Melanocyte of skin (primary cell): ENCODE measurements around the gene DNAAF1. TPM values are rescaled to one million over a fixed set of nuclear protein-coding genes. Genes with fewer than 3 reads are reported as not detected.

Experiments used
- total RNA-seq, 2 donors: library from RNA; depleted of rRNA; stranded (reverse); fragments of >200 nt; gene quantifications; 2 replicates each; pipeline ENCODE4 v1.2.3, GENCODE V29; 2012

Gene DNAAF1
- total RNA-seq: under 1 TPM; 0.33 to 0.69 TPM

GRCh38 chr16:84144859-84145639 lies at the start of gene DNAAF1, which contains the start of gene HSDL1:
Gene DNAAF1 (plus strand): TSS chr16:84145308. CDS start chr16:84145441, 133 bp downstream.
Gene HSDL1 (minus strand): TSS chr16:84145177. CDS start chr16:84131321, 13,856 bp downstream.

GRCh38 chr16:84116720-84117493 lies 28.2 kb upstream of the DNAAF1 start, which contains the start of gene MBTPS1:
Gene MBTPS1 (minus strand): TSS chr16:84116942. CDS start chr16:84101783, 15,159 bp downstream.

GRCh38 chr16:84186685-84187437 lies 41.8 kb downstream of the DNAAF1 start, which contains the start of gene TAF1C:
Gene TAF1C (minus strand): TSS chr16:84187057. CDS start chr16:84184988, 2,069 bp downstream.

GRCh38 chr16:84190731-84191388 lies 45.8 kb downstream of the DNAAF1 start, which contains the start of gene ADAD2:
Gene ADAD2 (plus strand): TSS chr16:84191157. CDS start chr16:84191231, 74 bp downstream.

Other genes starting within 250 kb of the DNAAF1 start
- 1 to 10 TPM; 3.4 to 3.7 TPM for gene MLYCD, start 246.2 kb upstream of the DNAAF1 start, total RNA-seq
- gene OSGIN1, start 192.1 kb upstream of the DNAAF1 start, total RNA-seq: 10 to 100 TPM; 10.3 to 31.3 TPM
- 1 to 10 TPM; 1.7 to 2.0 TPM for gene NECAB2, start 177.1 kb upstream of the DNAAF1 start, total RNA-seq
- gene SLC38A8, start 102.5 kb upstream of the DNAAF1 start, total RNA-seq: 1 to 10 TPM; 4.0 to 5.5 TPM
- 10 to 100 TPM; 48.9 to 52.3 TPM for gene MBTPS1, start 28.4 kb upstream of the DNAAF1 start, total RNA-seq
- gene HSDL1, start 131 bp upstream of the DNAAF1 start, total RNA-seq: 10 to 100 TPM; 23.1 to 34.3 TPM
- 10 to 100 TPM; 34.3 to 48.2 TPM for gene TAF1C, start 41.7 kb downstream of the DNAAF1 start, total RNA-seq
- not detected for gene ADAD2, start 45.8 kb downstream of the DNAAF1 start, total RNA-seq
- gene KCNG4, start 94.7 kb downstream of the DNAAF1 start, total RNA-seq: not detected
- 10 to 100 TPM in 1 of 2 donors, not detected in 1; 10.7 TPM for gene WFDC1, start 149.6 kb downstream of the DNAAF1 start, total RNA-seq
- not detected for gene ATP2C2, start 223.2 kb downstream of the DNAAF1 start, total RNA-seq